HUES48 (cell line): Measurements from ENCODE around the gene RBM19.

Experiments
- H3K27ac ChIP-seq: one replicate; pipeline ENCODE4 v1.7.0; 2013; ENCODE audit warnings: low read depth, low read length, inconsistent platforms
- H3K27me3 ChIP-seq: 2 replicates; pipeline ENCODE4 v1.6.1; 2013; ENCODE audit warnings: mild to moderate bottlenecking, low read length; ENCODE audit not compliant: control insufficient read depth, insufficient read depth
- H3K36me3 ChIP-seq: 2 replicates; pipeline ENCODE4 v1.6.1; 2013; ENCODE audit warnings: low read length; ENCODE audit not compliant: control insufficient read depth, insufficient read depth
- H3K4me1 ChIP-seq: 2 replicates; pipeline ENCODE4 v1.6.1; 2013; ENCODE audit warnings: mild to moderate bottlenecking, low read length; ENCODE audit not compliant: control insufficient read depth, insufficient read depth
- H3K4me3 ChIP-seq: 2 replicates; pipeline ENCODE4 v1.5.1; 2013; ENCODE audit warnings: mild to moderate bottlenecking, low read depth, low read length
- H3K9ac ChIP-seq: 2 replicates; pipeline ENCODE4 v1.6.1; 2013; ENCODE audit warnings: mild to moderate bottlenecking, low read depth, low read length, moderate library complexity
- H3K9me3 ChIP-seq: 2 replicates; pipeline ENCODE4 v1.6.1; 2013; ENCODE audit warnings: low read length; ENCODE audit not compliant: control insufficient read depth, insufficient read depth

The RBM19 gene

DNA sequence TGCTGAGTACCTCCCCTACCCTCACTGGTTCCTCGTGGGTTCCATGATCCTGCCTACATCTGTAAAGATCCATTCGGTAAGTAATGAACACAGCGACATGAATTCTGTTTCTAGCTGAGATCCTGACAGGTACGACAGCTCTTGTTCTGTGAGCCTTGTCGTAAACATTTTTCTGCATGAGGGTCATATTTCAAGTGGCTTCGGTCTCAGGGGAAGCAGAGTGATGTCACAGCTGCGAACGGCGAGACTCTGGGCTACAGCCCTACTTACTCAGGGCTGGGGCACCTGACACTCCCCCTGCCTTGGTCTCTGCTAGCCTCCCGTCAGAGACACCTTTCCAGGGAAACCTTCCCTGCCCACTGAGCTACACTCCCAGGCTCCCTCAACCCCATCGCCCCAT, 85.8 kb downstream of the RBM19 start:
- peaks cover 10% of the 10 kb centered on the region; the same call in 1 of the 2 replicates for H3K36me3 ChIP-seq
- H3K27ac ChIP-seq, result no peak overlapping the region
- no peaks in the 10 kb centered on the region for H3K4me1 ChIP-seq
- H3K27me3 ChIP-seq, result no peaks in the 10 kb centered on the region
- H3K9me3 ChIP-seq, result no peaks in the 10 kb centered on the region
- H3K9ac ChIP-seq, result no peak overlapping the region
- no peak overlapping the region for H3K4me3 ChIP-seq

DNA sequence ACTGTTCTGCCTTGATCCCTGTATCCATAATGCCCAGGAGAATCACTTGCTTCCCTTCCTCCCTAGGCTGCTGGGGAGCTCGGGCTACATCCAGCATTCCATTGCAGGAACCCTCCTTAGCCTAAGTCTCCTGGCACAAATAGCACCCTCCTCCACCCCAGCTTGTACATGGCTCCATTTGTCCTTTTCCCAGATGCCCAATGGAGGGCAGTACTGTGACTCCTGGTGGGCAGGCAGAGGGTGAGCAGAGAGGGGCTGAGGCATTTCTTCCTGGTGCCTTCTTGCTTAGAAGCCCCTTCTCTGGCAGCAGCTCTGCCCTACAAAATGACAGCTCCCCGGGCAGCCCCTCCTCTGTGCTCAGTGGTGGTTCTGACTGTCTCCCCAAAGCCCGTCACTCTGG, 86.5 kb downstream of the RBM19 start:
- Histone ChIP-seq H3K27ac (no peak overlapping the region), H3K27me3 (no peaks in the 10 kb centered on the region), H3K9ac (no peak overlapping the region), H3K4me3 (no peak overlapping the region), H3K9me3 (no peaks in the 10 kb centered on the region), H3K4me1 (no peaks in the 10 kb centered on the region), H3K36me3 (peaks cover 16% of the 10 kb centered on the region; the same call in 1 of the 2 replicates)

DNA sequence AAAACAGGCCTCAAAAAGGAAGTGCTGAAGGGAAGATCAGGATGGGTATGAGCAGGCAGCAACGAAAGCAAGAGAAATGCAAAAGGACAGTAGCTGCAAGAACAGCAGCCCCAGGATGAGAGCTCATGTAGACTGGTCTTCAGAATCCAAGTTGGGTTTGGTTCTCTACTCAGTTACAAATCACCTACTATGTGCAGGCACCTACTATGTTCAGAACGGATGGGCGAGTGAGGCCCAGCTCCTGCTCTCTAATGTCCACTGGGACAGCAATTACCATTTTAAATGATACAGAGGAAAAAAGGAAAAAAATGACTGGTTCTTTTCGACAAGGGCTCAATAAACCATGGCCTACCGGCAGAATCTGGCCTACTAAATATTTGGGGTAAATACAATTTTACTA, 88.5 kb downstream of the RBM19 start:
- H3K27me3 ChIP-seq, result no peaks in the 10 kb centered on the region
- H3K4me3 ChIP-seq, result no peak overlapping the region
- H3K36me3 ChIP-seq, result peaks cover 18% of the 10 kb centered on the region; the same call in 1 of the 2 replicates
- H3K9ac ChIP-seq, result no peak overlapping the region
- no peak overlapping the region for H3K27ac ChIP-seq
- no peaks in the 10 kb centered on the region for H3K4me1 ChIP-seq
- 0 out of 2 replicates have a peak, but pooled peaks cover 3% of the 10 kb centered on the region for H3K9me3 ChIP-seq

DNA sequence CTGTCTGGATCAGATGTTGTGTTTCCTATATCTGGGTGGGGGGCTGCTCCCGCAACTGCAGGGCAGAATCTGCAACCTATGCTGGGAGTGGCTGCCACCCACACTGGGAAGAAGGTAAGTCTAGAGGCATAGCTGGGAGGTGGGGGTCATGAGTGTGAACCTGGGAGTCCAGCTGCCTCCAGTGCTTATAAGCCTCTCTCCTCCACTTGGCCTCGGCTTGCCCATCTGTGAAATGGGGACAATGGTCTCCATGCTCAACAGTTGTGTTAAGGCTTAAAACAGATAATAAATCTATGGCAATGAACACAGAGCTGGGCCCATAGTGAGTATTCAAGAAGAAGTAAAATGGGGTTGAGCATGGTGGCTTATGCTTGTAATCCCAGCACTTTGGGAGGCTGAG, 90.0 kb downstream of the RBM19 start:
- Histone ChIP-seq H3K9ac (no peak overlapping the region), H3K27me3 (no peaks in the 10 kb centered on the region), H3K4me3 (no peak overlapping the region), H3K4me1 (no peaks in the 10 kb centered on the region), H3K27ac (no peak overlapping the region), H3K9me3 (0 out of 2 replicates have a peak, but pooled peaks cover 3% of the 10 kb centered on the region), H3K36me3 (peaks cover 18% of the 10 kb centered on the region; the same call in 1 of the 2 replicates)

DNA sequence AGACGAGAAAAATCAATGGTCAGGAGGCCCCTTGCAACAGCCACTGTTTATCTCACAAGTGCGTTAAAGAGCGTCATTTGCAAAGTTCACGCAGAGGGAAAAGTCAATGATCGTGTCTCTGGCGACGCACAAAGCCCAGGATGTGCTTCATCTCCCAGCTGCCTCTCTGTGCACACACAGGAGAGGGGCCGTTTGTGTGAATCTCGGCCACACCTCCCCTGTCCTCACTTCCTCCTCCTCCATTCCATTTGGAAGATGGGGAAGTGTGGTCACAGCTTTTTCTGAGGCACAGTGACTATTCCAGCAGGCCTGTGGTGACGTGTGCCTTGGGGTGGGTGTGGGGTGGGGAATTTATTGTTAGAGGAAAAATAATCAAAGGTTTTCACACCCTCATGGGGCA, 90.4 kb downstream of the RBM19 start:
- H3K27me3 ChIP-seq, result no peaks in the 10 kb centered on the region
- 0 out of 2 replicates have a peak, but pooled peaks cover 3% of the 10 kb centered on the region for H3K9me3 ChIP-seq
- no peaks in the 10 kb centered on the region for H3K4me1 ChIP-seq
- no peak overlapping the region for H3K9ac ChIP-seq
- no peak overlapping the region for H3K27ac ChIP-seq
- H3K4me3 ChIP-seq, result no peak overlapping the region
- peaks cover 18% of the 10 kb centered on the region; the same call in 1 of the 2 replicates for H3K36me3 ChIP-seq

DNA sequence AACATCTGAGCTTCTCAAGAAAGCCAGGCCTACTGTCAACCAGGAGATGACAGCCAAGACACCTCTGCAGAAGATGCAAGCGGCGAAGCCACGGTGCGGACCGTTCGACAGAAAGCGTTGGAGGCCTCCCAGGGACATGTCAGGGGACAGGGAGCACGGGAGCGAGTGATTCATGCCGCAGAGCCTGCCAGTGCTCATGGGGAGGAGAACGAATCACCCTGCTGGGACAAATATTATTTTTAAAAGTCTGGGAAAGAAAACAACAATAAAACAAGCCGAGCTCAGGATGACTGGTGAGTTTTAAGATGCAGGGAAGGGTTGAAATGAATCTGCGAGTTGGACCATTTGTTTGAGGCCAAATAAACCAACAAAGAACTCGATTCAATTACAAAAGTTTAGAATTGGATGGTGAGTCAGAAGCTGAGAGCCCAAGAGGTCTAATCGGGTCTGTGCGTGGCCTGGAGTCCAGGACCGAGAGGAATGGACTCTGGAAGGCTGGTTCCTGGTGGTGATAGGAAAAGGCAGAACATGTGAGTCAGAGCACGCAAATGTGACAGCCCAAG, 91.0 kb downstream of the RBM19 start:
- Histone ChIP-seq H3K9ac (no peak overlapping the region), H3K4me1 (no peaks in the 10 kb centered on the region), H3K4me3 (no peak overlapping the region), H3K36me3 (peaks cover 18% of the 10 kb centered on the region; the same call in 1 of the 2 replicates), H3K9me3 (0 out of 2 replicates have a peak, but pooled peaks cover 3% of the 10 kb centered on the region), H3K27ac (no peak overlapping the region), H3K27me3 (no peaks in the 10 kb centered on the region)

DNA sequence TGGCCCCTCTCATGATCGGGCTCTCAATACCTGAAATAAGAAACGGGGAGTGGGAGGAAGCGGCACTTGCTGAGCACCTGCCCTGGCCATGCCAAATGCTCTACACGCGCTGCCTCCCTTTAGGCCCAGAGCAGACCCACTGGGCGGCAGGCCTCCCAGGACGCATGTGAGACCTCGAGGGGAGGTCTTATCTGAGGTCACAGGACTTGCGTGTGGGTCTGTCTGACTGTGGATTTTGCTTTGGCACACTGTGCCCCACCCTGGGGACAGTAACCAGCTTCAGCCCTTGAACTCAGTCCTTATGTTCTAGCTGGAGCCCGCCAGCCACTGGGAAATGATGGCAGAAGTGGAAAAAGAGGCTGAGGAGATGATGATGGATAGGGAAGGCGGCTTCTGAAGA, 91.8 kb downstream of the RBM19 start:
- H3K9me3 ChIP-seq, result 0 out of 2 replicates have a peak, but pooled peaks cover 3% of the 10 kb centered on the region
- no peaks in the 10 kb centered on the region for H3K4me1 ChIP-seq
- H3K27ac ChIP-seq, result no peak overlapping the region
- peaks cover 18% of the 10 kb centered on the region; the same call in 1 of the 2 replicates for H3K36me3 ChIP-seq
- no peak overlapping the region for H3K4me3 ChIP-seq
- no peaks in the 10 kb centered on the region for H3K27me3 ChIP-seq
- H3K9ac ChIP-seq, result no peak overlapping the region

DNA sequence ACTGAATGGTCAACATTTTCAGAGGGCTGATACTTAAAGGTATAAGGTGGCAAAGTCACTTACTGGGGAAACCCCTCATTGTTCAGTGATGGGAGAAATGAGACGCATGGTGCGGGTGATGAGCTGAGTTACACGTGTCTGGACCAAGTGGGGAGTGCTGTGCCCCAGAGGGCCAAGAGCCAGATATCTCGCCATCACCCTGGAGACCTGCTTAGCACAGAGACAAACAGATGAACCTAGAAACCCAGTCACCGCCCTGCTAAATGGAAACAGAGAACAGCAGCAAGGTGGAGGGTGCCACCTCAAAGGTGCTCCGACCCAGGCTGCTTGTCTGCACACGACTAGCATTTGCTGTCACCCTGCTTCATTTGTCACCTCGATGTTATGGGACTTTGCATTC, 92.4 kb downstream of the RBM19 start:
- Histone ChIP-seq H3K4me1 (no peaks in the 10 kb centered on the region), H3K36me3 (peaks cover 14% of the 10 kb centered on the region; the same call in 1 of the 2 replicates), H3K9ac (no peak overlapping the region), H3K9me3 (0 out of 2 replicates have a peak, but pooled peaks cover 3% of the 10 kb centered on the region), H3K27ac (peak overlapping the region; percentile 40), H3K27me3 (no peaks in the 10 kb centered on the region), H3K4me3 (no peak overlapping the region)

DNA sequence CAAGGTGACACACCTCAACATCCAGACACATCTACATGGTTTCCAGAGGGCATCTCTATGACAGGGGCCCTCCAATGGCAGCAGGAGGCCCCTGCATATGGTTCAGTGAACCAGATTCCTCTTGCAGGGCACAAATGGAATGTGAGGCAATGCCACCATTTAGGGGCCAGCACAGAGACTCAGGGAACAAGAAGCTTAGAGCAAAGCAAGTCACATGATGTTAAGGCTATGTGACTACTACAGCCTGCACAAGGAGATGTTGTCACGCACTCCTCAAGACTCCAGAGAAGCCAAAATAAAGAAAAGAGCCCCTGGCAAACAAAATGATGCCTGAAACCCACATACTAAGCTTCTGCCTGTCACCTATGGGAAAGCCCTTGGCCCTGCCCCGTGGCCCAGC, 95.2 kb downstream of the RBM19 start:
- no peaks in the 10 kb centered on the region for H3K4me1 ChIP-seq
- H3K4me3 ChIP-seq, result no peak overlapping the region
- no peak overlapping the region for H3K27ac ChIP-seq
- H3K27me3 ChIP-seq, result no peaks in the 10 kb centered on the region
- no peak overlapping the region for H3K9ac ChIP-seq
- H3K9me3 ChIP-seq, result 0 out of 2 replicates have a peak, but pooled peaks cover 3% of the 10 kb centered on the region
- peaks cover 14% of the 10 kb centered on the region; the same call in 1 of the 2 replicates for H3K36me3 ChIP-seq

DNA sequence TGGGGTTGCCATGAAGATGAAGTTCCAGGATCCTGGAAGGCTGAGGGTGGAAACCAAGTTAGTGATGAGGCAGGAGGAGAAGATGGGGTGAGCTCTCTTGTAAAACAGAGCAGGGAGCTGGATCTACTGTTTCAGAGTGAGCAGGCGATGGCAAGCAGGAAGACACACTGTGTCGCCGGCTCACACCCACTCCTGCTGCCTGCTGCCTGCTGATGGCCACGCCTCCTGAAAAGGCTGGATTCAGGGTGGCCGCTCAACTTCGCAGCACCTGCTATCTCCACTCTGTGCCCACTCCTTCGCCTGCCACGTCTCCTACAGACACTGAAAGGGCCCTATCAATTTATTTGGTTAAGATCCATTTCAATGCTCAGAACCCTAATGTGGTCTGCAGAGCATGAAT, 96.1 kb downstream of the RBM19 start:
- H3K27ac ChIP-seq, result no peak overlapping the region
- no peak overlapping the region for H3K4me3 ChIP-seq
- H3K27me3 ChIP-seq, result no peaks in the 10 kb centered on the region
- H3K4me1 ChIP-seq, result no peaks in the 10 kb centered on the region
- H3K9me3 ChIP-seq, result 0 out of 2 replicates have a peak, but pooled peaks cover 3% of the 10 kb centered on the region
- H3K9ac ChIP-seq, result no peak overlapping the region
- H3K36me3 ChIP-seq, result peaks cover 9% of the 10 kb centered on the region; the same call in 1 of the 2 replicates

DNA sequence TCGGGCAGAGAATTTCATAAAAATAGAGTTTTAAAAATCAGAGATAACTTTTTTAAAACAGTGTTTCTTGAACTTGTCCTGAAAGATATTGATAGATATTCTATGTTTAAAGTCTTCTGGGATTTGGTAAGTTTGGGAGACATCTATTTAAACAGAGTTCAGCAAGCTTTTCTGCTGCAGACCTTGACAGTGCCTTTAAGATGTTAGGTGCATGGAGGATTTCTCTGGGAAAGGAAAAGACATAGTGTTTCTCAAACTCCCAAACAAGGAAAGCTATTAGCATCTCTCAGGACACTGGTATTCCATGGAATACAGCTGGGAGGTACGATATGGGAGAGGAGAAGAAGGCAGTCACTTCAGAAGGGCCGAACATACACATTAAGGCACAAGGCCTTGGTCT, 97.8 kb downstream of the RBM19 start:
- H3K36me3 ChIP-seq, result 0 out of 2 replicates have a peak, but pooled peaks cover 3% of the 10 kb centered on the region
- H3K27me3 ChIP-seq, result no peaks in the 10 kb centered on the region
- peaks cover 3% of the 10 kb centered on the region; the same call in 1 of the 2 replicates for H3K4me1 ChIP-seq
- no peak overlapping the region for H3K9ac ChIP-seq
- H3K27ac ChIP-seq, result no peak overlapping the region
- H3K4me3 ChIP-seq, result no peak overlapping the region
- H3K9me3 ChIP-seq, result no peaks in the 10 kb centered on the region
